ENCODE data around the gene PRKD3. TPM values are rescaled to one million over a fixed set of nuclear protein-coding genes. Genes with fewer than 3 reads are reported as not detected.

The PRKD3 gene
- polyA plus RNA-seq (2013, experiment 1 of 2) = 15.0 TPM
- 15.8 TPM for polyA plus RNA-seq (2013, experiment 2 of 2)

- no peaks in the 10 kb centered on the region for H3K36me3 ChIP-seq (ENCODE audit: control insufficient read depth in 1 of 2, insufficient read depth in 2 of 2, low read depth in 1 of 2, low read length in 2 of 2)
- peak within 1 kb of the TSS; percentile 93 to 94 for H3K4me3 ChIP-seq (ENCODE audit: insufficient read depth in 1 of 2, low read depth in 1 of 2, low read length in 2 of 2)
- H2BK120ac ChIP-seq (ENCODE audit: low read depth, low read length) = peak within 1 kb of the TSS; percentile 90
- H3K4me2 ChIP-seq (ENCODE audit: low read length, poor library complexity, severe bottlenecking) = peak within 1 kb of the TSS; percentile 89
- no peak within 1 kb of the TSS for H3K27ac ChIP-seq (ENCODE audit: low read length, poor library complexity, severe bottlenecking)
- peak within 1 kb of the TSS; percentile 49 to 56 for H3K23ac ChIP-seq (ENCODE audit: low read length in 2 of 2)
- WGBS = 4% methylated on average over 44 of the region's 79 CpGs
- peak; percentile 70 for DNase-seq
- peak within 1 kb of the TSS; percentile 24 to 91 for H3K4ac ChIP-seq (ENCODE audit: low read depth in 1 of 2, low read length in 2 of 2)
- peaks cover 3% of the 10 kb centered on the region for H3K4me1 ChIP-seq (ENCODE audit: control insufficient read depth, insufficient read depth, low read depth, low read length)
- H3K14ac ChIP-seq (ENCODE audit: low read length in 2 of 2) = peak within 1 kb of the TSS in 1 of 2 experiments; percentile 80
- H4K8ac ChIP-seq (ENCODE audit: low read length) = peak within 1 kb of the TSS; percentile 93
- peak within 1 kb of the TSS; percentile 91 for H2AFZ ChIP-seq (ENCODE audit: low read depth, low read length)
- peak within 1 kb of the TSS; percentile 90 for H3K9ac ChIP-seq (ENCODE audit: low read length)
- H4K91ac ChIP-seq (ENCODE audit: low read length) = peak within 1 kb of the TSS; percentile 82
- H2BK5ac ChIP-seq (ENCODE audit: low read depth, low read length, poor library complexity, severe bottlenecking) = no peak within 1 kb of the TSS
- H3K27me3 ChIP-seq (ENCODE audit: control insufficient read depth in 1 of 2, insufficient read depth in 1 of 2, low read length in 2 of 2) = no peaks in the 10 kb centered on the region
- H2BK12ac ChIP-seq (ENCODE audit: low read length in 2 of 2) = peak within 1 kb of the TSS; percentile 3 to 96
- H2AK5ac ChIP-seq (ENCODE audit: low read length, severe bottlenecking) = no peak within 1 kb of the TSS
- H3K18ac ChIP-seq (ENCODE audit: low read depth in 1 of 2, low read length in 2 of 2) = peak within 1 kb of the TSS; percentile 88 to 91
- no peaks in the 10 kb centered on the region for H3K9me3 ChIP-seq (ENCODE audit: control insufficient read depth, low read length)
- H2BK15ac ChIP-seq (ENCODE audit: low read depth, poor library complexity, severe bottlenecking) = peak within 1 kb of the TSS; percentile 89
- no peaks in the 10 kb centered on the region for H3K79me1 ChIP-seq (replicated peaks; ENCODE audit: low read length, poor library complexity, severe bottlenecking)
Observed at GRCh38 chr2:37324786-37325624, at the start of gene PRKD3. Gene PRKD3 (minus strand): TSS chr2:37324833. CDS start chr2:37316524, 8,309 bp downstream.

GRCh38 chr2:37372000-37372399 lies 47.4 kb upstream of the PRKD3 start:
- H3K9me3 ChIP-seq (ENCODE audit: control insufficient read depth, low read length) = no peaks in the 10 kb centered on the region
- H2AFZ ChIP-seq (ENCODE audit: low read depth, low read length) = no peak overlapping the region
- H3K14ac ChIP-seq (ENCODE audit: low read length in 2 of 2) = no peak overlapping the region
- H3K4me2 ChIP-seq (ENCODE audit: low read length, poor library complexity, severe bottlenecking) = no peak overlapping the region
- H2BK120ac ChIP-seq (ENCODE audit: low read depth, low read length) = no peak overlapping the region
- no peak overlapping the region for H3K23ac ChIP-seq (ENCODE audit: low read length in 2 of 2)
- no peaks in the 10 kb centered on the region for H3K79me1 ChIP-seq (replicated peaks; ENCODE audit: low read length, poor library complexity, severe bottlenecking)
- H3K9ac ChIP-seq (ENCODE audit: low read length) = no peak overlapping the region
- H3K4me3 ChIP-seq (ENCODE audit: insufficient read depth in 1 of 2, low read depth in 1 of 2, low read length in 2 of 2) = no peak overlapping the region
- peaks cover 3% of the 10 kb centered on the region for H3K4me1 ChIP-seq (ENCODE audit: control insufficient read depth, insufficient read depth, low read depth, low read length)
- no peak overlapping the region for H2AK5ac ChIP-seq (ENCODE audit: low read length, severe bottlenecking)
- H3K27me3 ChIP-seq (ENCODE audit: control insufficient read depth in 1 of 2, insufficient read depth in 1 of 2, low read length in 2 of 2) = no peaks in the 10 kb centered on the region
- H3K18ac ChIP-seq (ENCODE audit: low read depth in 1 of 2, low read length in 2 of 2) = no peak overlapping the region
- H3K27ac ChIP-seq (ENCODE audit: low read length, poor library complexity, severe bottlenecking) = no peak overlapping the region
- peaks cover 0 to 14% of the 10 kb centered on the region in 2 experiments for H3K36me3 ChIP-seq (ENCODE audit: control insufficient read depth in 1 of 2, insufficient read depth in 2 of 2, low read depth in 1 of 2, low read length in 2 of 2)
- H3K4ac ChIP-seq (ENCODE audit: low read depth in 1 of 2, low read length in 2 of 2) = no peak overlapping the region
- H4K8ac ChIP-seq (ENCODE audit: low read length) = no peak overlapping the region
- H2BK12ac ChIP-seq (ENCODE audit: low read length in 2 of 2) = no peak overlapping the region
- H2BK5ac ChIP-seq (ENCODE audit: low read depth, low read length, poor library complexity, severe bottlenecking) = no peak overlapping the region
- no peak overlapping the region for H2BK15ac ChIP-seq (ENCODE audit: low read depth, poor library complexity, severe bottlenecking)
- H4K91ac ChIP-seq (ENCODE audit: low read length) = no peak overlapping the region
- DNase-seq = no peak

DNA sequence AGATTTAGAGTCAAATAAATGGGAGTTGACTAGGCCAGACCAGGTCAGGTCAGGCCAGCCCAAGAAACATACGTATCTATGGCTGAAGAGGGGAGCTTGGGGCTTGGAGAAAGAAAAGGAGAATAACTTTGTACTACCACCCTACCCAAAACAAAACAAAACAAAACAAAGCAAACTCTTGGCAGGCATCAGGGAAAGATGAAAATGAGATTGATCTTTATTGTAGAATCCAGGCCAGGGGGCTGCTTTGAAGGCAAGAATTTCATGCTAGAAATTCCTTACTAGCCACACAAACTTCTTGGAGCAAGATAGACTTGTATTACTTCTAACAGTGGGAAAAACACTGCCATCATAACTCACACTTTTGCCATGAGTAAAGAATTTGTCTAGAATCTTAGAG lies 46.0 kb upstream of the PRKD3 start:
- no peak for DNase-seq
- Histone ChIP-seq H3K23ac (ENCODE audit: low read length in 2 of 2) (no peak overlapping the region), H2AFZ (ENCODE audit: low read depth, low read length) (no peak overlapping the region), H2BK12ac (ENCODE audit: low read length in 2 of 2) (no peak overlapping the region), H3K27me3 (ENCODE audit: control insufficient read depth in 1 of 2, insufficient read depth in 1 of 2, low read length in 2 of 2) (no peaks in the 10 kb centered on the region), H3K9ac (ENCODE audit: low read length) (no peak overlapping the region), H3K36me3 (ENCODE audit: control insufficient read depth in 1 of 2, insufficient read depth in 2 of 2, low read depth in 1 of 2, low read length in 2 of 2) (peaks cover 0 to 14% of the 10 kb centered on the region in 2 experiments), H3K18ac (ENCODE audit: low read depth in 1 of 2, low read length in 2 of 2) (no peak overlapping the region), H3K27ac (ENCODE audit: low read length, poor library complexity, severe bottlenecking) (no peak overlapping the region), H2BK5ac (ENCODE audit: low read depth, low read length, poor library complexity, severe bottlenecking) (no peak overlapping the region), H3K4ac (ENCODE audit: low read depth in 1 of 2, low read length in 2 of 2) (no peak overlapping the region), H3K4me3 (ENCODE audit: insufficient read depth in 1 of 2, low read depth in 1 of 2, low read length in 2 of 2) (no peak overlapping the region), H3K9me3 (ENCODE audit: control insufficient read depth, low read length) (no peaks in the 10 kb centered on the region), H4K8ac (ENCODE audit: low read length) (no peak overlapping the region), H2BK15ac (ENCODE audit: low read depth, poor library complexity, severe bottlenecking) (no peak overlapping the region), H3K14ac (ENCODE audit: low read length in 2 of 2) (no peak overlapping the region), H3K79me1 (replicated peaks; ENCODE audit: low read length, poor library complexity, severe bottlenecking) (no peaks in the 10 kb centered on the region), H2BK120ac (ENCODE audit: low read depth, low read length) (no peak overlapping the region), H4K91ac (ENCODE audit: low read length) (no peak overlapping the region), H3K4me2 (ENCODE audit: low read length, poor library complexity, severe bottlenecking) (no peak overlapping the region), H3K4me1 (ENCODE audit: control insufficient read depth, insufficient read depth, low read depth, low read length) (no peaks in the 10 kb centered on the region), H2AK5ac (ENCODE audit: low read length, severe bottlenecking) (no peak overlapping the region)
- no CpG with 5 or more reads among the region's 1 CpG for WGBS

- no peak overlapping the region for H3K23ac ChIP-seq (ENCODE audit: low read length in 2 of 2)
- no peak overlapping the region for H2BK12ac ChIP-seq (ENCODE audit: low read length in 2 of 2)
- H4K8ac ChIP-seq (ENCODE audit: low read length) = no peak overlapping the region
- no peak overlapping the region for H2BK15ac ChIP-seq (ENCODE audit: low read depth, poor library complexity, severe bottlenecking)
- H3K9ac ChIP-seq (ENCODE audit: low read length) = no peak overlapping the region
- H4K91ac ChIP-seq (ENCODE audit: low read length) = no peak overlapping the region
- no peaks in the 10 kb centered on the region for H3K9me3 ChIP-seq (ENCODE audit: control insufficient read depth, low read length)
- no peak overlapping the region for H3K4ac ChIP-seq (ENCODE audit: low read depth in 1 of 2, low read length in 2 of 2)
- H3K4me3 ChIP-seq (ENCODE audit: insufficient read depth in 1 of 2, low read depth in 1 of 2, low read length in 2 of 2) = no peak overlapping the region
- no peaks in the 10 kb centered on the region for H3K79me1 ChIP-seq (replicated peaks; ENCODE audit: low read length, poor library complexity, severe bottlenecking)
- no peak overlapping the region for H3K14ac ChIP-seq (ENCODE audit: low read length in 2 of 2)
- H3K27me3 ChIP-seq (ENCODE audit: control insufficient read depth in 1 of 2, insufficient read depth in 1 of 2, low read length in 2 of 2) = no peaks in the 10 kb centered on the region
- no peak overlapping the region for H2BK120ac ChIP-seq (ENCODE audit: low read depth, low read length)
- H3K27ac ChIP-seq (ENCODE audit: low read length, poor library complexity, severe bottlenecking) = no peak overlapping the region
- 97% methylated on average over 1 of the region's 2 CpGs for WGBS
- no peak overlapping the region for H2AFZ ChIP-seq (ENCODE audit: low read depth, low read length)
- no peaks in the 10 kb centered on the region for H3K4me1 ChIP-seq (ENCODE audit: control insufficient read depth, insufficient read depth, low read depth, low read length)
- H2BK5ac ChIP-seq (ENCODE audit: low read depth, low read length, poor library complexity, severe bottlenecking) = no peak overlapping the region
- no peak overlapping the region for H2AK5ac ChIP-seq (ENCODE audit: low read length, severe bottlenecking)
- H3K18ac ChIP-seq (ENCODE audit: low read depth in 1 of 2, low read length in 2 of 2) = no peak overlapping the region
- peaks cover 0 to 14% of the 10 kb centered on the region in 2 experiments for H3K36me3 ChIP-seq (ENCODE audit: control insufficient read depth in 1 of 2, insufficient read depth in 2 of 2, low read depth in 1 of 2, low read length in 2 of 2)
- DNase-seq = no peak
- no peak overlapping the region for H3K4me2 ChIP-seq (ENCODE audit: low read length, poor library complexity, severe bottlenecking)
Observed at GRCh38 chr2:37367984-37368383, 43.4 kb upstream of the PRKD3 start.
